SK-N-SH treated with all-trans-retinoic acid at 6 μM for 48 hours (cell line): ENCODE data around the gene PCSK5.

Source experiments
- BACH2 ChIP-seq: fragments of 250-450 bp; sonication (Bioruptor Pico); IDR thresholded peaks from 2 replicates; pipeline ENCODE4 v1.9.0; 2021; ENCODE audit warnings: mild to moderate bottlenecking, borderline replicate concordance
- GLIS3 ChIP-seq: fragments of 250-450 bp; sonication (Bioruptor Pico); IDR thresholded peaks from 2 replicates; pipeline ENCODE4 v1.5.0; 2020; ENCODE audit warnings: mild to moderate bottlenecking, moderate library complexity
- ISL1 ChIP-seq: fragments of 250-450 bp; sonication (Bioruptor Pico); IDR thresholded peaks from 2 replicates; pipeline ENCODE4 v2.1.2; 2022; ENCODE audit warnings: mild to moderate bottlenecking, moderate library complexity
- OSR1 ChIP-seq: fragments of 250-450 bp; sonication (Bioruptor Pico); IDR thresholded peaks from 2 replicates; pipeline ENCODE4 v1.8.0; 2022; ENCODE audit warnings: moderate library complexity, mild to moderate bottlenecking, inconsistent platforms
- PPARA ChIP-seq: fragments of 250-450 bp; sonication (Bioruptor Pico); IDR thresholded peaks from 2 replicates; pipeline ENCODE4 v1.5.0; 2020; ENCODE audit warnings: mild to moderate bottlenecking, borderline replicate concordance
- RARB ChIP-seq: fragments of 250-450 bp; sonication (Bioruptor Pico); IDR thresholded peaks from 2 replicates; pipeline ENCODE4 v1.8.0; 2021; ENCODE audit warnings: mild to moderate bottlenecking, moderate library complexity
- TOX ChIP-seq: fragments of 250-450 bp; sonication (Bioruptor Pico); IDR thresholded peaks from 2 replicates; pipeline ENCODE4 v1.8.0; 2021; ENCODE audit warnings: mild to moderate bottlenecking, moderate library complexity, borderline replicate concordance
- ZFP3 ChIP-seq: fragments of 250-450 bp; sonication (Bioruptor Pico); IDR thresholded peaks from 2 replicates; pipeline ENCODE4 v1.5.0; 2020; ENCODE audit warnings: mild to moderate bottlenecking, moderate library complexity
- ZFP30 ChIP-seq: fragments of 450-650 bp; formaldehyde crosslinking; IDR thresholded peaks from 2 replicates; pipeline ENCODE4 v1.5.0; 2022; ENCODE audit warnings: mild to moderate bottlenecking, moderate library complexity
- ZNF565 ChIP-seq: fragments of 450-650 bp; formaldehyde crosslinking; conservative IDR thresholded peaks from 2 replicates; pipeline ENCODE4 v1.5.0; 2020; ENCODE audit warnings: low read depth, mild to moderate bottlenecking, moderate library complexity
- TF ChIP-seq, protein P1 (sequence below): fragments of 250-450 bp; sonication (Bioruptor Pico); IDR thresholded peaks from 2 replicates; pipeline ENCODE4 v1.5.1; 2020; ENCODE audit warnings: low read depth, mild to moderate bottlenecking, moderate library complexity
- TF ChIP-seq, protein P2 (sequence below): fragments of 250-450 bp; sonication (Bioruptor Pico); IDR thresholded peaks from 2 replicates; pipeline ENCODE4 v1.8.0; 2020; ENCODE audit warnings: mild to moderate bottlenecking, moderate library complexity, borderline replicate concordance

DNA sequence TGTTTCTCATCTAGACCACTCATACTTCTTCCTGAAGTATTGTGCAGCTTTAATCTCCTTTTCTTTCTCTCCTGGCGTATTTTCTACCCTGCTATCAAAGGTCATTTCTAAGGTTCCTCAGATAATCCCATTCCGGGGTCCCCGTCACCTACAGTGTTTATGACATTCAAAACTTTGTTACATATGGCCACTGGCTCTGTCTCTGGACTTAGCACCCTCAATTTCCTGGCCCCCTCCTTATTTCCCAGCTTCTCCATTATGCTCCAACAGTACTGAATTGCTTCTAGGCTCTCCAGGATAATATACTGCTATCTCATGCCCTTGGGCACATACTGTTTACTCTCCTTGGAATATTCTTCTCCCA is 472.5 kb downstream of the PCSK5 start:
- no peak for TF ChIP-seq BACH2 (CRISPR knock-in tag)
- TF ChIP-seq ZNF565 (CRISPR knock-in tag), result no peak
- TF ChIP-seq, protein P1, sequence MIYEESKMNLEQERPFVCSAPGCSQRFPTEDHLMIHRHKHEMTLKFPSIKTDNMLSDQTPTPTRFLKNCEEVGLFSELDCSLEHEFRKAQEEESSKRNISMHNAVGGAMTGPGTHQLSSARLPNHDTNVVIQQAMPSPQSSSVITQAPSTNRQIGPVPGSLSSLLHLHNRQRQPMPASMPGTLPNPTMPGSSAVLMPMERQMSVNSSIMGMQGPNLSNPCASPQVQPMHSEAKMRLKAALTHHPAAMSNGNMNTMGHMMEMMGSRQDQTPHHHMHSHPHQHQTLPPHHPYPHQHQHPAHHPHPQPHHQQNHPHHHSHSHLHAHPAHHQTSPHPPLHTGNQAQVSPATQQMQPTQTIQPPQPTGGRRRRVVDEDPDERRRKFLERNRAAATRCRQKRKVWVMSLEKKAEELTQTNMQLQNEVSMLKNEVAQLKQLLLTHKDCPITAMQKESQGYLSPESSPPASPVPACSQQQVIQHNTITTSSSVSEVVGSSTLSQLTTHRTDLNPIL, result no peak
- TF ChIP-seq TOX (CRISPR knock-in tag), result no peak
- no peak for TF ChIP-seq RARB (CRISPR knock-in tag)
- TF ChIP-seq ZFP3 (CRISPR knock-in tag), result no peak
- TF ChIP-seq, protein P2, sequence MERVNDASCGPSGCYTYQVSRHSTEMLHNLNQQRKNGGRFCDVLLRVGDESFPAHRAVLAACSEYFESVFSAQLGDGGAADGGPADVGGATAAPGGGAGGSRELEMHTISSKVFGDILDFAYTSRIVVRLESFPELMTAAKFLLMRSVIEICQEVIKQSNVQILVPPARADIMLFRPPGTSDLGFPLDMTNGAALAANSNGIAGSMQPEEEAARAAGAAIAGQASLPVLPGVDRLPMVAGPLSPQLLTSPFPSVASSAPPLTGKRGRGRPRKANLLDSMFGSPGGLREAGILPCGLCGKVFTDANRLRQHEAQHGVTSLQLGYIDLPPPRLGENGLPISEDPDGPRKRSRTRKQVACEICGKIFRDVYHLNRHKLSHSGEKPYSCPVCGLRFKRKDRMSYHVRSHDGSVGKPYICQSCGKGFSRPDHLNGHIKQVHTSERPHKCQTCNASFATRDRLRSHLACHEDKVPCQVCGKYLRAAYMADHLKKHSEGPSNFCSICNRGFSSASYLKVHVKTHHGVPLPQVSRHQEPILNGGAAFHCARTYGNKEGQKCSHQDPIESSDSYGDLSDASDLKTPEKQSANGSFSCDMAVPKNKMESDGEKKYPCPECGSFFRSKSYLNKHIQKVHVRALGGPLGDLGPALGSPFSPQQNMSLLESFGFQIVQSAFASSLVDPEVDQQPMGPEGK (CRISPR knock-in tag), result no peak
- TF ChIP-seq OSR1 (CRISPR knock-in tag), result no peak
- no peak for TF ChIP-seq PPARA (CRISPR knock-in tag)
- TF ChIP-seq GLIS3 (CRISPR knock-in tag), result no peak
- no peak for TF ChIP-seq ZFP30
- TF ChIP-seq ISL1 (CRISPR knock-in tag), result no peak
